Measurements from ENCODE around the gene CRX.

- no peak for TF ChIP-seq CTCF (IDR thresholded peaks at IDR 0.05; ENCODE audit: low read length)
- TF ChIP-seq EZH2phosphoT487 (IDR thresholded peaks at IDR 0.05; ENCODE audit: low read length), result no peak
These were observed 1.9 kb upstream of the CRX start for GRCh38 chr19:47819858-47820257.
